Measurements from ENCODE around the gene RABAC1. TPM values are rescaled to one million over a fixed set of nuclear protein-coding genes. Genes with fewer than 3 reads are reported as not detected.
A peak's percentile ranks its signal among the peaks of the same experiment; 100 is the strongest.
"Not testable (repeated sequence)": the region's sequence is repeated elsewhere in the genome, so short reads cannot be mapped to it uniquely, and the experiment has no call there.

The RABAC1 gene
- total and polyA plus RNA-seq, 7 donors = 128 to 255 (median 170) TPM

DNA sequence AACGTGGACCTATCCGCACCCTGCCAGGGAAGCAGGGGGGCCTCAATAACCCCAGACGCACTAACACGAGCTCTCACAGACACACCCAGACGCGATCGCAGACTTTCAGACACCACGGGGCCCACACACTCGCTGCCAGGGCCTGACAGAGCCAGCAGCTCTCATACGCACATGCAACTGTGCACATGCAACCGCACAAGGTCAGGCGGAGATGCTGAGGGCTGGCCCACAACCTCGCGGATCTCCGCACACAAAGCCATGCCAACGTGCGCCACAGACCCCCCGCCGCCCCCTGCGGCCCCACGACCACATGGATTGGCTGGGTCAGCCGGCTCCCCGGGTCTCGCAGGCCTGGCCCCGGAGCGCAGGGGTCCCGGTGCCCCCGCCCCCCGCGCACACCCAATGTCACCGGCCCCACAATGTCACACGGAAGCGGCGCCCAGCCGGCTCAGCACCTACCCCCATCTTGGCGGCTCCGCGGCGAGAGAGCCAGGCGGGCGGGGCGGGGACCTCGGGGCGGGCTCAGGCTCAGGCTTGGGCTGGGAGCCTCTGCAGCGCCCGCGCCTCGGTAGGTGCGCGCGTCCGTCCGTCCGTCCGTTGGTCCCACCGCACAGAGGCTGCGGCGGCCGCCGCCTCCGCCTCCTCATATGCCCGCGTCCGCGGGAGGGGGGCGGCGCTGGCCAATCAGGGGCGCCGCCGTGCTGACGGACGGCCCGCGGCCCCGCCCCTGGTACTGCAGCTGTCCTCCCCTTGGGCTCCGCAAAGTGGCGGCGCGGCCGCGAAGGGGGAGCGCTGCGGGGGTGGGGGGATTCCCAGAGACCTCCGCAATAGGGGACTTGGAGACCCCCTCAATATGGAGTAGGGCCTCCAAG, 34.7 kb upstream of the RABAC1 start, which contains the start of gene ATP1A3:
TSS of gene ATP1A3 (minus strand) at position 619 of the 872 bp plus-strand sequence. CDS start at position 465, 154 bp downstream.
- H3K4me1 ChIP-seq = peaks cover 0 to 33% (median 30%) of the 10 kb centered on the region in 4 donors
- WGBS, 2 donors = 1% methylated on average over 84 of the region's 84 CpGs
- H3K9me3 ChIP-seq = no peaks in the 10 kb centered on the region
- H3K27ac ChIP-seq = no peak within 1 kb of the TSS
- intact Hi-C loops (cut with DNase I) = no loop called here
- no peaks in the 10 kb centered on the region for H3K36me3 ChIP-seq
- TF ChIP-seq POLR2A (IDR thresholded peaks at IDR 0.05) (no peak), EP300 (IDR thresholded peaks at IDR 0.05) (no peak), POLR2AphosphoS5 (IDR thresholded peaks at IDR 0.05) (no peak)
- TF ChIP-seq, protein P1, sequence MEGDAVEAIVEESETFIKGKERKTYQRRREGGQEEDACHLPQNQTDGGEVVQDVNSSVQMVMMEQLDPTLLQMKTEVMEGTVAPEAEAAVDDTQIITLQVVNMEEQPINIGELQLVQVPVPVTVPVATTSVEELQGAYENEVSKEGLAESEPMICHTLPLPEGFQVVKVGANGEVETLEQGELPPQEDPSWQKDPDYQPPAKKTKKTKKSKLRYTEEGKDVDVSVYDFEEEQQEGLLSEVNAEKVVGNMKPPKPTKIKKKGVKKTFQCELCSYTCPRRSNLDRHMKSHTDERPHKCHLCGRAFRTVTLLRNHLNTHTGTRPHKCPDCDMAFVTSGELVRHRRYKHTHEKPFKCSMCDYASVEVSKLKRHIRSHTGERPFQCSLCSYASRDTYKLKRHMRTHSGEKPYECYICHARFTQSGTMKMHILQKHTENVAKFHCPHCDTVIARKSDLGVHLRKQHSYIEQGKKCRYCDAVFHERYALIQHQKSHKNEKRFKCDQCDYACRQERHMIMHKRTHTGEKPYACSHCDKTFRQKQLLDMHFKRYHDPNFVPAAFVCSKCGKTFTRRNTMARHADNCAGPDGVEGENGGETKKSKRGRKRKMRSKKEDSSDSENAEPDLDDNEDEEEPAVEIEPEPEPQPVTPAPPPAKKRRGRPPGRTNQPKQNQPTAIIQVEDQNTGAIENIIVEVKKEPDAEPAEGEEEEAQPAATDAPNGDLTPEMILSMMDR (IDR thresholded peaks at IDR 0.05) = no peak
- H3K4me3 ChIP-seq = peak within 1 kb of the TSS; percentile 3 to 51 (median 31)
- DNase-seq = no peak
- peaks cover 32 to 84% (median 76%) of the 10 kb centered on the region in 3 donors for H3K27me3 ChIP-seq

DNA sequence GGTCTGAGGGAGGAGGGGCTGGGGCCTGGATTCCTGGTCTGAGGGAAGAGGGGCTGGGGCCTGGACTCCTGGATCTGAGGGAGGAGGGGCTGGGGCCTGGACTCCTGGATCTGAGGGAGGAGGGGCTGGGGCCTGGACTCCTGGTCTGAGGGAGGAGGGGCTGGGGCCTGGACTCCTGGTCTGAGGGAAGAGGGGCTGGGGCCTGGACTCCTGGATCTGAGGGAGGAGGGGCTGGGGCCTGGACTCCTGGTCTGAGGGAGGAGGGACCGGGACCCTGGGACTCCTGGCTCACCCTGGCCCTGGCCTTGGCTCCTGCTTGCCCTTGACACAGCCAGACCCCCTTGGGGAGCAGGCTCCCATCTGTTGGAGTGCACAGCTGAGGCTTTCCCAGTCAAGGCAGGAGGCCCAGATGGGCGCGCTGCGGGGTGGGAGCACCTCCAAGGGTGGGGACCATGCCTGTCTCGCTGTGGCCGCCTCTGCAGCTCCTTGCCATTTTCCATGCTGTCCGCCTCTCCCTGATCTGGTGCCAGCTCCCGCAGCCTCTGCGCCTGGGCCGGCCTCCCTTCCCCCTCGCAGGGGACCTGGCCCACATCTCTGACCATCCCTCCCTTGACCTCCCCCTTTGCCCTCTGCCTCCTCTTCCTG, 32.9 kb upstream of the RABAC1 start:
- DNase-seq; H3K4me3 ChIP-seq; intact Hi-C loops (cut with DNase I); H3K36me3 ChIP-seq; H3K27ac ChIP-seq; H3K9me3 ChIP-seq: not testable (repeated sequence)
- H3K27me3 ChIP-seq = peaks cover 22 to 66% (median 62%) of the 10 kb centered on the region in 3 donors
- H3K4me1 ChIP-seq = peaks cover 0 to 16% (median 14%) of the 10 kb centered on the region in 4 donors
- 73 to 87% methylated on average over 11 of the region's 11 CpGs for WGBS, 2 donors

DNA sequence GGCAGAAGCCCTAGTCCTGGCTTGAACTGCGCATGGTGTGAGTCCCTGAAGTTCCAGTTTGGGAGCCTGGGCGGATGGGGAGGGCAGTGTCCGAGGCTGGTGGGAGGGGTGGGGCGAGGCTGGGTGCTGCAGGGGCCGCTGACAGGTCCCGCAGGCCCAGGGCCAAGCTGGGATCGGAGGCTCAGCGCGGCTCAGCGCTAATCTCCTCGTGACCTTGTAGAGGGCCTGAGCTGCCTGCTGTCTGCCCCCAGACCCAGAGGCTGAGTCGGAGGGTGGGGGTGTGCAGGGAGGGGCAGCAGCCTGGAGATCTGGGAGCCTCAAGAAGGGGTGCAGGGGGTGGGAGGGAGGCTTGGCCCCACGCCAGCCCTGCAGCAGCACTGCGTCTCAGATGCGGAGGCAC, 31.9 kb upstream of the RABAC1 start:
- Histone ChIP-seq H3K4me3 (no peak overlapping the region), H3K27me3 (peaks cover 17 to 56% (median 52%) of the 10 kb centered on the region in 3 donors), H3K9me3 (no peaks in the 10 kb centered on the region), H3K27ac (no peak overlapping the region), H3K36me3 (no peaks in the 10 kb centered on the region), H3K4me1 (peaks cover 0 to 15% (median 14%) of the 10 kb centered on the region in 4 donors)
- 25 to 54% methylated on average over 15 of the region's 15 CpGs for WGBS, 2 donors
- intact Hi-C loops (cut with DNase I) = no loop called here
- TF ChIP-seq EP300 (IDR thresholded peaks at IDR 0.05) = no peak
- DNase-seq = no peak

DNA sequence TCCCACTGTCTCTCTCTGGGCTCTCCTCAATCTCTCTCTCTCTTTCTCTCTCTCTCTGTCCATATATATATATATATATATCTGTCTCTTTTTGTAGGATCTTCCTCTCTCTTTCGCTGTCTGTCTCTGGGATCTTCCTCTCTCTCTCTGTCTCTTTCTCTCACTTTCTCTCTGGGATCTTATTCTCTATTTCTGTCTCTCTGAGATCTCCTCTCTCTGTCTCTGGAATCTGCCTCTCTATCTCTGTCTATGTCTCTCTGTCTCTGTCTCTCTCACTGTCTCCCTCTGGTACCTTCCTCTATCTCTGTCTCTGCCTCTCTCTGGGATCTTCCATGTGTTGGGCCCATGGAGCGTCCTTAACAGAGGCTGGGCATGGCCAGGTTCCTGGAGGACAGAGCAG, 31.5 kb upstream of the RABAC1 start:
- no peak for TF ChIP-seq POLR2AphosphoS5 (IDR thresholded peaks at IDR 0.05)
- no peak for TF ChIP-seq EP300 (IDR thresholded peaks at IDR 0.05)
- TF ChIP-seq, protein P1 (IDR thresholded peaks at IDR 0.05) = no peak
- TF ChIP-seq POLR2A (IDR thresholded peaks at IDR 0.05) = no peak
- peaks cover 0 to 15% (median 14%) of the 10 kb centered on the region in 4 donors for H3K4me1 ChIP-seq
- no peaks in the 10 kb centered on the region for H3K9me3 ChIP-seq
- H3K27me3 ChIP-seq = peaks cover 17 to 52% (median 47%) of the 10 kb centered on the region in 3 donors
- intact Hi-C loops (cut with DNase I) = no loop called here
- WGBS, 2 donors = 66 to 87% methylated on average over 2 of the region's 2 CpGs
- no peak overlapping the region for H3K4me3 ChIP-seq
- no peak for DNase-seq
- no peaks in the 10 kb centered on the region for H3K36me3 ChIP-seq
- H3K27ac ChIP-seq = no peak overlapping the region

GRCh38 chr19:41990028-41990427, 30.9 kb upstream of the RABAC1 start:
- H3K4me3 ChIP-seq = no peak overlapping the region
- H3K4me1 ChIP-seq = peaks cover 0 to 15% (median 14%) of the 10 kb centered on the region in 4 donors
- peaks cover 14 to 46% (median 42%) of the 10 kb centered on the region in 3 donors for H3K27me3 ChIP-seq
- intact Hi-C loops (cut with DNase I) = no loop called here
- no peaks in the 10 kb centered on the region for H3K9me3 ChIP-seq
- H3K27ac ChIP-seq = no peak overlapping the region
- 82 to 92% methylated on average over 4 of the region's 4 CpGs for WGBS, 2 donors
- TF ChIP-seq EP300 (IDR thresholded peaks at IDR 0.05) (no peak), POLR2AphosphoS5 (IDR thresholded peaks at IDR 0.05) (no peak), POLR2A (IDR thresholded peaks at IDR 0.05) (no peak)
- TF ChIP-seq, protein P1 (IDR thresholded peaks at IDR 0.05) = no peak
- H3K36me3 ChIP-seq = no peaks in the 10 kb centered on the region
- no peak for DNase-seq

Measured in sigmoid colon (tissue), 7 donors.